Colonic mucosa (tissue), 4 donors: ENCODE measurements around the gene PIP4K2A. TPM values are rescaled to one million over a fixed set of nuclear protein-coding genes. Genes with fewer than 3 reads are reported as not detected.
"Not testable (repeated sequence)": the region's sequence is repeated elsewhere in the genome, so short reads cannot be mapped to it uniquely, and the experiment has no call there.

ENCODE experiments used
- DNase-seq: peaks from one replicate; pipeline ENCODE4 v3.0.0-alpha.2; 2020
- H3K27ac ChIP-seq: fragments of 200-600 bp; one replicate; pipeline ENCODE4 v1.8.0; 2021
- H3K27me3 ChIP-seq: fragments of 200-600 bp; one replicate; pipeline ENCODE4 v1.8.0; 2021
- H3K36me3 ChIP-seq: fragments of 200-600 bp; one replicate; pipeline ENCODE4 v1.8.0; 2021
- H3K4me1 ChIP-seq: fragments of 200-600 bp; one replicate; pipeline ENCODE4 v1.8.0; 2021; ENCODE audit warnings: mild to moderate bottlenecking
- H3K4me3 ChIP-seq: fragments of 200-600 bp; one replicate; pipeline ENCODE4 v1.8.0; 2021
- H3K9ac ChIP-seq, 2 donors: one replicate each; pipeline ENCODE4 v1.7.0; 2013; ENCODE audit warnings: control low read depth in 2 of 2, low read depth in 2 of 2, low read length in 2 of 2
- H3K9me3 ChIP-seq: fragments of 200-600 bp; one replicate; pipeline ENCODE4 v1.8.0; 2021
- intact Hi-C: fragments of 100-400 bp; cut with DNase I; formaldehyde crosslinking; loops from one replicate; pipeline ENCODE4 v1.14.1; 2022
- total RNA-seq, 2 donors: library from RNA; stranded (reverse); fragmentation: NEBNext Ultra II Directional in 1 of 2; extraction: Animal tissue kit (Norgen Biotek cat#: 25700) in 1 of 2; gene quantifications; one replicate each; pipeline ENCODE4 v1.2.1, GENCODE V29; 2021
- TF ChIP-seq, protein P1 (sequence below): fragments of 200-600 bp; IDR thresholded peaks from one replicate; pipeline ENCODE4 v1.8.0; 2022; ENCODE audit warnings: antibody characterized with exemption, mild to moderate bottlenecking
- donor health status: healthy.
- donor health status: DM: no; HTN: no; CAD: no.
- donor health status: DM: no; HTN: no; CAD: no.

The PIP4K2A gene
- total RNA-seq, 2 donors from 2014 or later: 12.1 to 14.9 TPM

DNA sequence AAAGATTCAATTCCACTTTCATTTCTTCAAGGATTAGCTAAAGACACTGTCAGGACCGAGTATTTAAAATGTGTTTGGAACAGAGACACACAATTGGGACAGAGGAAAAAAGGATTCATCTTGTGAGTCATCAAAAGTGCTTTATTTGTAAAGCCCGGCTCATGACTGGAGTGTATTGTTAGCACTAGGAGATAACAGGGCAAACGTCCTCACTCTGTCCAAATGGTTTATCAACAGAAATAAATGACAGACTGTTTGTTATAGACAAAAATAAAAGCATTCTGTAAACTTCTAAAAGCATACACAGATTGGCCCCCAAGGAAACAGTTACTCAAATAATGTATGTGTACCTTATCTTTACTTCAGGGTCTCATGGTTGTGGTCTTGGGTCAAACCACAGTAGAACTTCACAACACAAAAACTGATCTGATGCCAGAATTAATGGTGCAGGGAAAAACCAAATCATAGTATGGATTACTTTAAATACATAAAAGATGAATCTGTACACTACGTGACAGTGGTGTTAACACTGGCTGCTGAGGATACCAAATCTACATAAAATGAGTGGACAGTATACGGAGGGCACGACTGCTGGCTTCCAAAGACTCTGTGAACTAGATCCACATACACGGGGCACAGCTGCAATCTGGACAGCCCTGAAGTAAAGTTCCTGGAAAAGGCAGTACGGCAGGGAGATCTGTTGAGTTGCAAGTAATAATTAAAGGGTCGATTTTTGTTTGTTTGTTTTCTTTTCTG is 179.4 kb downstream of the PIP4K2A start:
- Histone ChIP-seq H3K36me3 (no peaks in the 10 kb centered on the region), H3K9ac (no peak overlapping the region), H3K4me3 (no peak overlapping the region), H3K9me3 (no peaks in the 10 kb centered on the region), H3K4me1 (no peaks in the 10 kb centered on the region), H3K27me3 (no peaks in the 10 kb centered on the region), H3K27ac (no peak overlapping the region)
- intact Hi-C loops: no loop called here
- TF ChIP-seq, protein P1, sequence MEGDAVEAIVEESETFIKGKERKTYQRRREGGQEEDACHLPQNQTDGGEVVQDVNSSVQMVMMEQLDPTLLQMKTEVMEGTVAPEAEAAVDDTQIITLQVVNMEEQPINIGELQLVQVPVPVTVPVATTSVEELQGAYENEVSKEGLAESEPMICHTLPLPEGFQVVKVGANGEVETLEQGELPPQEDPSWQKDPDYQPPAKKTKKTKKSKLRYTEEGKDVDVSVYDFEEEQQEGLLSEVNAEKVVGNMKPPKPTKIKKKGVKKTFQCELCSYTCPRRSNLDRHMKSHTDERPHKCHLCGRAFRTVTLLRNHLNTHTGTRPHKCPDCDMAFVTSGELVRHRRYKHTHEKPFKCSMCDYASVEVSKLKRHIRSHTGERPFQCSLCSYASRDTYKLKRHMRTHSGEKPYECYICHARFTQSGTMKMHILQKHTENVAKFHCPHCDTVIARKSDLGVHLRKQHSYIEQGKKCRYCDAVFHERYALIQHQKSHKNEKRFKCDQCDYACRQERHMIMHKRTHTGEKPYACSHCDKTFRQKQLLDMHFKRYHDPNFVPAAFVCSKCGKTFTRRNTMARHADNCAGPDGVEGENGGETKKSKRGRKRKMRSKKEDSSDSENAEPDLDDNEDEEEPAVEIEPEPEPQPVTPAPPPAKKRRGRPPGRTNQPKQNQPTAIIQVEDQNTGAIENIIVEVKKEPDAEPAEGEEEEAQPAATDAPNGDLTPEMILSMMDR: no peak
- DNase-seq: no peak

DNA sequence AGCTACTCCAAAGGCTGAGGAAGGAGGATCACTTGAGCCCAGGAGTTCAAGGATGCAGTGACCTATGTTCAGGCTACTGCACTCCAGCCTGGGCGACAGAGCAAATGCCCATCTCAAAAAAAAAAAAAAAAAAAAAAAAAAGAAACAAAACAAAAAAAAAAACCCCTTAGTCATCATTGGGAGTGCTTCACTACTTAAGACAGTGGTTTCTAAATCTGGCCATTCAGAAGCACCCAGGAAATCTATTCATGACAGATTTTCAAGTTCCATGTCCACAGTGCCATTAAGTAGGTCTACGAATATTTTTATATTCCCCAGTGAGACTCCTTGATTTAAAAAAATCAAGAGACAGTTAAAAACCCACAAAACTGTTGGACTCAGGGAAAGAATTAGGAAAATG is 182.9 kb downstream of the PIP4K2A start:
- no peaks in the 10 kb centered on the region for H3K27me3 ChIP-seq
- H3K9me3 ChIP-seq: no peaks in the 10 kb centered on the region
- H3K4me1 ChIP-seq: no peaks in the 10 kb centered on the region
- TF ChIP-seq, protein P1: no peak
- no peak overlapping the region for H3K27ac ChIP-seq
- no peak overlapping the region for H3K9ac ChIP-seq
- intact Hi-C loops: no loop called here
- H3K4me3 ChIP-seq: no peak overlapping the region
- DNase-seq: no peak
- H3K36me3 ChIP-seq: no peaks in the 10 kb centered on the region

DNA sequence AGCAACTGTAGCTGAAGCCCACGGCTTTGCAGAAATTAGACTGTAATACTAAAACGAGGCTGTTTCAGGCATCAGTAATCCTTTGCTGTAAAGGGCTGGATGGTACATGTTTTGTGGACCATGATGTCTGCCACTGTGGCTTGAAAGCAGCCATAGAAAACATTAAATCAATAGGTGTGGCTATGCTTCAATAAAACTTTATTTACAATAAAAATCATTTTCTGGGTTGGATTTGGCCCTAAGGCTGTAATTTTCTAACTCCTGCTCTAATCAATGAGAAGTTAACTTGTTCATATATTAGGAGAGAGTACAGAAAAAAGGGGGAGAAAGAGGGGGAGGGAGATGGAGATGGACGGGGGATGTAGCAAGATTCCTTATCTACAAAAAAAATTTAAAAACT is 183.4 kb downstream of the PIP4K2A start:
- no peaks in the 10 kb centered on the region for H3K4me1 ChIP-seq
- TF ChIP-seq, protein P1: no peak
- H3K27me3 ChIP-seq: no peaks in the 10 kb centered on the region
- no peak overlapping the region for H3K27ac ChIP-seq
- no peak overlapping the region for H3K4me3 ChIP-seq
- DNase-seq: no peak
- H3K36me3 ChIP-seq: no peaks in the 10 kb centered on the region
- intact Hi-C loops: no loop called here
- no peak overlapping the region for H3K9ac ChIP-seq
- H3K9me3 ChIP-seq: no peaks in the 10 kb centered on the region

DNA sequence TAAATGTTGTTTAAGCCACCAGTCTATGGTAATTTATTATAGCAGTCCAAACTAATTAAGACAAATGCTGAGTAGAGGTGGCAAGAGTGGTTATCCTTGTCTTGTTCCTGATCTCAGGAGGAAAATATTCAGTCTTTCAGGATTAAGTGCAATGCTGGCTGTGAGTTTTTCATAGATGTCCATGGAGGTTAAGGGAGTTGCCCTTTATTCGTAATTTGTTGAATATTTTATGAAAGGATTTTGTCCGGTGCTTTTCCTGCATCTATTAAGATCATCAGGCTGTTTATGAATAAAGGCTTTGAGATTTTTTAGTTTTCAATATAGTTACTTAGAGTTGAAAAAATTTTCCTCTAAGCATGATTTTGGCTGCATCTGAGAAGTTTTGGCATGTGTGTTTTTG is 186.9 kb downstream of the PIP4K2A start:
- TF ChIP-seq, protein P1: no peak
- H3K27me3 ChIP-seq: no peaks in the 10 kb centered on the region
- no peak overlapping the region for H3K27ac ChIP-seq
- no peak overlapping the region for H3K9ac ChIP-seq
- intact Hi-C loops: no loop called here
- H3K36me3 ChIP-seq: no peaks in the 10 kb centered on the region
- DNase-seq: no peak
- H3K4me3 ChIP-seq: no peak overlapping the region
- H3K4me1 ChIP-seq: no peaks in the 10 kb centered on the region
- H3K9me3 ChIP-seq: no peaks in the 10 kb centered on the region

DNA sequence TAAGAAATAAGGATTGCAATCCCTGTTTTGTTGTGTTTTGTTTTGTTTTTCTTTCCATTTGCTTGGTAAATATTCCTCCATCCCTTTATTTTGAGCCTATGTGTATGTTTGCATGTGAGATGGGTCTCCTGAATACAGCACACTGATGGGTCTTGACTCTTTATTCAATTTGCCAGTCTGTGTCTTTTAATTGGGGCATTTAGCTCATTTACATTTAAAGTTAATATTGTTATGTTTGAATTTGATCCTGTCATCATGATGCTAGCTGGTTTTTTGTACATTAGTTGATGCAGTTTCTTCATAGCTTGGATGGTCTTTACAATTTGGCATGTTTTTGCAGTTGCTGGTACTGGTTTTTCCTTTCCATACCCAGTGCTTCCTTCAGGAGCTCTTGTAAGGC is 190.0 kb downstream of the PIP4K2A start:
- H3K27me3 ChIP-seq, H3K4me3 ChIP-seq, H3K4me1 ChIP-seq, DNase-seq, H3K9ac ChIP-seq, H3K36me3 ChIP-seq, H3K9me3 ChIP-seq, H3K27ac ChIP-seq, intact Hi-C loops: not testable (repeated sequence)

DNA sequence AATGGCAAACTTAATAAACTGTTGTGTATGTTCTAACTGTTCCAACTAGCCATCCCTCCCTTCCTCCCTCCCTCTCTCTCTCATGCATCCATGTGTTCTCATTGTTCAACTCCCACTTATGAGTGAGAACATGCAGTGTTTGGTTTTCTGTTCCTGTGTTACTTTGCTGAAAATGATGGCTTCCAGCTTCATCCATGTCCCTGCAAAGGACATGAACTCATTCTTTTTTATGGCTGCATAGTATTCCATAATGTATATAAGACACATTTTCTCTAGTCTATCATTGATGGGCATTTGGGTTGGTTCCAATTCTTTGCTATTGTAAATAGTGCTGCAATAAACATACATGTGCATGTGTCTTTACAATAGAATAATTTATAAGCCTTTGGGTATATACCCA is 193.7 kb downstream of the PIP4K2A start:
- H3K36me3 ChIP-seq, H3K9me3 ChIP-seq, H3K9ac ChIP-seq, DNase-seq, H3K4me3 ChIP-seq, intact Hi-C loops, H3K27me3 ChIP-seq, H3K27ac ChIP-seq, H3K4me1 ChIP-seq: not testable (repeated sequence)
